ENCODE data around the gene MYO3B. TPM values are rescaled to one million over a fixed set of nuclear protein-coding genes. Genes with fewer than 3 reads are reported as not detected.

The MYO3B gene
- total and polyA plus RNA-seq, 2 donors: 0.64 to 0.71 TPM

DNA sequence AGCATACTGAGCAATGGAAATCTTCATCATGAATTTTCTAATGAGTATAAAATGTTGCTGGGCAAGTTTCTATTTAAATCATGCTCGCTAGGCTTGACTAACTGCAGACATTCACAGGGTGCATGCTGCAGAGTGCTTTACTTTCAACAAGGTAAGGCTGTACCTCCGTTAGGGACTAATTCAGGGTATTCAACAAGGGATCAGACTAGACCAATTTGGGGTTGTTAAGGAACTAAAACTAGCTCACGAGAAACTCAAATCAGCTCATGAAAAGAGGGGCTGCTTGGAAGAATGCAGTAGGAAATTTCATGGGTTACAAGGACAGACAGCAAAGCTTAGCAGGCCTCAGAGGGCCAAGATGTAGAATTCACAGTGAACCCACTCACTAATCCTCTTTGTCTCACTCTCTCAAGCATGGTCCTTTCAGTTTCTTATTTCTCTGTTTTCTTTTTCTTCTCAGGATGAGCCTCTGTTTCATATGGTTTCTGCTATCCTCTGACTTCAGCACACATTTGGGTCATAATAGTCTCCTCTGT, 2.2 kb downstream of the MYO3B start:
- WGBS: 93% methylated on average over 3 of the region's 3 CpGs
- Histone ChIP-seq H3K27ac (ENCODE audit: low read depth in 1 of 2, low read length in 1 of 2) (no peak overlapping the region), H3K4me1 (ENCODE audit: control insufficient read depth in 2 of 2, insufficient read depth in 2 of 2, low read length in 2 of 2) (no peaks in the 10 kb centered on the region), H3K9me3 (ENCODE audit: control insufficient read depth in 2 of 2, insufficient read depth in 1 of 2, low read length in 1 of 2) (no peaks in the 10 kb centered on the region), H3K36me3 (ENCODE audit: control insufficient read depth in 2 of 2, insufficient read depth in 2 of 2, low read length in 1 of 2) (no peaks in the 10 kb centered on the region), H3K4me3 (ENCODE audit: low read length in 2 of 2) (no peak overlapping the region), H3K27me3 (ENCODE audit: control insufficient read depth in 2 of 2, insufficient read depth in 1 of 2, low read length in 1 of 2) (no peaks in the 10 kb centered on the region)
- DNase-seq (ENCODE audit: low read depth in 6 of 9, low spot score in 9 of 9): no peak

DNA sequence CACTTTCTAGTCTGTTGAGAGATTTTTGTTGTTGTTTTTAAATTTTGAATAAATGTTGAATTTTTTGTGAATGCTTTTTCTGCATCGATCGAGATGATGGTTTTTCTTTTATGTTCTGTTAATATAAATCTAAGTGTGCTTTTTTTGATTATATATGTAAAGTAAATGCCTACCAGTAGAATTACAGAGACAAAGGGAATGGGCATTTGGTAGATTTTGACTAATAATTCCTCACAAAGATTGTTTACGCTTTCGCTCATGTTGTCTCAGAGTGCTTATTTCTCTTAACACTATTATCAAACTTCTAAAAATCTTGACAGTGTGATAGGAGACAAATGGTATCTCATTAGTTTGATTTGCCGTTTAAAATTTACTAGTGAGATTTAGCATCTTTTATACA, 3.7 kb downstream of the MYO3B start:
- Histone ChIP-seq H3K27ac (ENCODE audit: low read depth in 1 of 2, low read length in 1 of 2) (no peak overlapping the region), H3K4me3 (ENCODE audit: low read length in 2 of 2) (no peak overlapping the region), H3K36me3 (ENCODE audit: control insufficient read depth in 2 of 2, insufficient read depth in 2 of 2, low read length in 1 of 2) (no peaks in the 10 kb centered on the region), H3K4me1 (ENCODE audit: control insufficient read depth in 2 of 2, insufficient read depth in 2 of 2, low read length in 2 of 2) (no peaks in the 10 kb centered on the region), H3K27me3 (ENCODE audit: control insufficient read depth in 2 of 2, insufficient read depth in 1 of 2, low read length in 1 of 2) (no peaks in the 10 kb centered on the region), H3K9me3 (ENCODE audit: control insufficient read depth in 2 of 2, insufficient read depth in 1 of 2, low read length in 1 of 2) (no peaks in the 10 kb centered on the region)
- over 99% methylated on average over 5 of the region's 5 CpGs for WGBS
- DNase-seq (ENCODE audit: low read depth in 6 of 9, low spot score in 9 of 9): no peak

DNA sequence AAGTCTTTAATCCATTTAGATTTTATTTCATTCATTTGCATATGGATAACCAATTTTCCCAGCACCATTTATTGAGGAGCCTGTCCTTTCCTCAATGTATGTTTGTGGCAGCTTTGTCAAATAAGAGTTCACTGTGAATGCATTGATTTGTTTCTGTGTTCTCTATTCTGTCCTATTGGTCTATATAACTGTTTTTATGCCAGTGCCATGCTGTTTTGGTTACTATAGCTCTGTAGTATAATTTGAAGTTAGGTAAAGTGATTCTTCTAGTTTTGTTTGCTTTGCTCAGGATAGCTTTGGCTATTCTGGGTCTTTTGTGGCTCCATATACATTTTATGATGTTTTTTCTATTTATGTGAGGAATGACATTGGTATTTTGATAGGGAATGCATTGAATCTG, 7.4 kb downstream of the MYO3B start:
- no peak overlapping the region for H3K4me3 ChIP-seq (ENCODE audit: low read length in 2 of 2)
- H3K4me1 ChIP-seq (ENCODE audit: control insufficient read depth in 2 of 2, insufficient read depth in 2 of 2, low read length in 2 of 2): no peaks in the 10 kb centered on the region
- DNase-seq (ENCODE audit: low read depth in 6 of 9, low spot score in 9 of 9): no peak
- H3K36me3 ChIP-seq (ENCODE audit: control insufficient read depth in 2 of 2, insufficient read depth in 2 of 2, low read length in 1 of 2): no peaks in the 10 kb centered on the region
- H3K27ac ChIP-seq (ENCODE audit: low read depth in 1 of 2, low read length in 1 of 2): no peak overlapping the region
- no peaks in the 10 kb centered on the region for H3K27me3 ChIP-seq (ENCODE audit: control insufficient read depth in 2 of 2, insufficient read depth in 1 of 2, low read length in 1 of 2)
- no peaks in the 10 kb centered on the region for H3K9me3 ChIP-seq (ENCODE audit: control insufficient read depth in 2 of 2, insufficient read depth in 1 of 2, low read length in 1 of 2)

DNA sequence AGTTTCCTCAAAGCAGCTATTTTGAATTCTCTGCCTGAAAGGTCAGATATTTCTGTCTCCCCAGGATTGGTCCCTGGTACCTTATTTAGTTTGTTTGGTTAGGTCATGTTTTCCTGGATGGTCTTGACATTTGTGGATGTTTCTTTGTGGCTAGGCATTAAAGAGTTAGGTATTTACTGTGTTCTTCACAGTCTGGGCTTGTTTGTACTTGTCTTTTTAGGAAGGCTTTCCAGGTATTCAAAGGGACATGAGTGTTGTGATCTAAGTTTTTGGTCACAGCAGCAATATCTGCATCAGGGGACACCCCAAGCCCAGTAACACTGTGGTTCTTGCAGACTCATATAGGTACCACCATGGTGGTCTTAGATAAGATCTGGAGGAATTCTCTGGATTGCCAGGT, 11.8 kb downstream of the MYO3B start:
- H3K27ac ChIP-seq (ENCODE audit: low read depth in 1 of 2, low read length in 1 of 2): no peak overlapping the region
- no peaks in the 10 kb centered on the region for H3K27me3 ChIP-seq (ENCODE audit: control insufficient read depth in 2 of 2, insufficient read depth in 1 of 2, low read length in 1 of 2)
- no peak overlapping the region for H3K4me3 ChIP-seq (ENCODE audit: low read length in 2 of 2)
- H3K36me3 ChIP-seq (ENCODE audit: control insufficient read depth in 2 of 2, insufficient read depth in 2 of 2, low read length in 1 of 2): no peaks in the 10 kb centered on the region
- no peaks in the 10 kb centered on the region for H3K9me3 ChIP-seq (ENCODE audit: control insufficient read depth in 2 of 2, insufficient read depth in 1 of 2, low read length in 1 of 2)
- H3K4me1 ChIP-seq (ENCODE audit: control insufficient read depth in 2 of 2, insufficient read depth in 2 of 2, low read length in 2 of 2): no peaks in the 10 kb centered on the region
- DNase-seq (ENCODE audit: low read depth in 6 of 9, low spot score in 9 of 9): no peak

- Histone ChIP-seq H3K4me1 (ENCODE audit: control insufficient read depth in 2 of 2, insufficient read depth in 2 of 2, low read length in 2 of 2) (no peaks in the 10 kb centered on the region), H3K27ac (ENCODE audit: low read depth in 1 of 2, low read length in 1 of 2) (no peak overlapping the region), H3K27me3 (ENCODE audit: control insufficient read depth in 2 of 2, insufficient read depth in 1 of 2, low read length in 1 of 2) (no peaks in the 10 kb centered on the region), H3K9me3 (ENCODE audit: control insufficient read depth in 2 of 2, insufficient read depth in 1 of 2, low read length in 1 of 2) (no peaks in the 10 kb centered on the region), H3K4me3 (ENCODE audit: low read length in 2 of 2) (no peak overlapping the region), H3K36me3 (ENCODE audit: control insufficient read depth in 2 of 2, insufficient read depth in 2 of 2, low read length in 1 of 2) (no peaks in the 10 kb centered on the region)
- no peak for DNase-seq (ENCODE audit: low read depth in 6 of 9, low spot score in 9 of 9)
Measured at GRCh38 chr2:170190172-170190571, 12.2 kb downstream of the MYO3B start.

DNA sequence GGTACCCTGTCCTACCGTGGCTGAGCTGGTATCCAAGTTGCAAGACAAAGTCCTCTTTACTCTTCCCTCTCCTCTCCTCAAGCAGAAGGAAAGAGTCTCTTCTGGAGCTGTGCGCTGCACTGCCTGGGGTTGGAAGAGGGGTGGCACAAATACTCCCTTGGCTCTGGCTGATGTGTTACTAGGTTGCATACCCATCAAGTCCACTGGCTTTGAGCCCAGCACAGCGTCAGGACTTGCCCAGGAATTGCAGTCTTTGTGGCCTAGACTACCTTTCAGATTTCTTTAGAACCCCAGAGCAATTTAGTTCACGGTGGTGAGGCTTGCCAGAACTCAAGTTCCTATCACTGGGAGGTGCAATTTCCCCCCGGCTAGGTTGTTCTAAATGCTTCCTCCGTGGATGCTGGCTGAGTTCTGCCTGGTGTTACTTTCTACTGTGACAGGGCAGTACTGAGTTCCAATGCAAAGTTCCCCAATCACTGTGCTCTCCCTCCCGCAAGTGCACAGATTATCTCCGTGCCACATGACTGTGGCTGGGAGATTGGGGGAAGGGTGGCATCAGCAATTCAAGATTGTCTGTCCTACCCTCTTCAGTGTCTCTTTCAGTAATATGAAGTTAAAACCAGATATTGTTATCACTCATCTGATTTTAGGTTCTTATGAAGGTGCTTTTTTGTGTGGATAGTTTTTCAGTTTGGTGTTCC, 13.4 kb downstream of the MYO3B start:
- Histone ChIP-seq H3K4me3 (ENCODE audit: low read length in 2 of 2) (no peak overlapping the region), H3K27me3 (ENCODE audit: control insufficient read depth in 2 of 2, insufficient read depth in 1 of 2, low read length in 1 of 2) (no peaks in the 10 kb centered on the region), H3K4me1 (ENCODE audit: control insufficient read depth in 2 of 2, insufficient read depth in 2 of 2, low read length in 2 of 2) (no peaks in the 10 kb centered on the region), H3K36me3 (ENCODE audit: control insufficient read depth in 2 of 2, insufficient read depth in 2 of 2, low read length in 1 of 2) (no peaks in the 10 kb centered on the region), H3K9me3 (ENCODE audit: control insufficient read depth in 2 of 2, insufficient read depth in 1 of 2, low read length in 1 of 2) (no peaks in the 10 kb centered on the region), H3K27ac (ENCODE audit: low read depth in 1 of 2, low read length in 1 of 2) (no peak overlapping the region)
- DNase-seq (ENCODE audit: low read depth in 6 of 9, low spot score in 9 of 9): no peak
- WGBS: 95% methylated on average over 8 of the region's 8 CpGs

GRCh38 chr2:170196963-170197362, 19.0 kb downstream of the MYO3B start:
- no peaks in the 10 kb centered on the region for H3K9me3 ChIP-seq (ENCODE audit: control insufficient read depth in 2 of 2, insufficient read depth in 1 of 2, low read length in 1 of 2)
- no peaks in the 10 kb centered on the region for H3K36me3 ChIP-seq (ENCODE audit: control insufficient read depth in 2 of 2, insufficient read depth in 2 of 2, low read length in 1 of 2)
- WGBS: 95% methylated on average over 3 of the region's 3 CpGs
- H3K27ac ChIP-seq (ENCODE audit: low read depth in 1 of 2, low read length in 1 of 2): no peak overlapping the region
- no peaks in the 10 kb centered on the region for H3K27me3 ChIP-seq (ENCODE audit: control insufficient read depth in 2 of 2, insufficient read depth in 1 of 2, low read length in 1 of 2)
- no peak overlapping the region for H3K4me3 ChIP-seq (ENCODE audit: low read length in 2 of 2)
- DNase-seq (ENCODE audit: low read depth in 6 of 9, low spot score in 9 of 9): no peak
- H3K4me1 ChIP-seq (ENCODE audit: control insufficient read depth in 2 of 2, insufficient read depth in 2 of 2, low read length in 2 of 2): no peaks in the 10 kb centered on the region

DNA sequence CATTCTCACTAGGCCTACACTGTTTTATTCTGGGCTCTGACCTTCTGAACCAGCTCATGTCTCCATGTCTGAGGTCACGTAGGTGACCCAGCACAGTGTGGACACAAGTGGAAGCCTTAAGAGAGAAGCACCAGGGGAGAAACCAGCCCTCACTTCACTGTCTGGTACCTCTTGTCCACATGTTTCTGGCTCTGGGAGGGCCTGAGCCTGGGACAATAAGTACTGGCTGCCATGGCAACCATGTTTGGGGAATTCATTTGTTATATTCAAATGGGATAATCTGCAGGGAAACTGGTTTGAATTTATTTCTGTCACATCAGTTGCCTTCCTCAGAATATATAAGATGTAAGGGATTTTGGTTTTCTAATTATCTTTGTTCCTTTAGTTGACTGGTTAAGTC, 23.3 kb downstream of the MYO3B start:
- Histone ChIP-seq H3K27ac (ENCODE audit: low read depth in 1 of 2, low read length in 1 of 2) (no peak overlapping the region), H3K4me1 (ENCODE audit: control insufficient read depth in 2 of 2, insufficient read depth in 2 of 2, low read length in 2 of 2) (no peaks in the 10 kb centered on the region), H3K9me3 (ENCODE audit: control insufficient read depth in 2 of 2, insufficient read depth in 1 of 2, low read length in 1 of 2) (no peaks in the 10 kb centered on the region), H3K36me3 (ENCODE audit: control insufficient read depth in 2 of 2, insufficient read depth in 2 of 2, low read length in 1 of 2) (no peaks in the 10 kb centered on the region), H3K4me3 (ENCODE audit: low read length in 2 of 2) (no peak overlapping the region), H3K27me3 (ENCODE audit: control insufficient read depth in 2 of 2, insufficient read depth in 1 of 2, low read length in 1 of 2) (no peaks in the 10 kb centered on the region)
- 96% methylated on average over 1 of the region's 1 CpG for WGBS
- no peak for DNase-seq (ENCODE audit: low read depth in 6 of 9, low spot score in 9 of 9)

- Histone ChIP-seq H3K36me3 (ENCODE audit: control insufficient read depth in 2 of 2, insufficient read depth in 2 of 2, low read length in 1 of 2) (no peaks in the 10 kb centered on the region), H3K9me3 (ENCODE audit: control insufficient read depth in 2 of 2, insufficient read depth in 1 of 2, low read length in 1 of 2) (no peaks in the 10 kb centered on the region), H3K4me3 (ENCODE audit: low read length in 2 of 2) (no peak overlapping the region), H3K27ac (ENCODE audit: low read depth in 1 of 2, low read length in 1 of 2) (no peak overlapping the region), H3K4me1 (ENCODE audit: control insufficient read depth in 2 of 2, insufficient read depth in 2 of 2, low read length in 2 of 2) (no peaks in the 10 kb centered on the region), H3K27me3 (ENCODE audit: control insufficient read depth in 2 of 2, insufficient read depth in 1 of 2, low read length in 1 of 2) (no peaks in the 10 kb centered on the region)
- DNase-seq (ENCODE audit: low read depth in 6 of 9, low spot score in 9 of 9): no peak
- WGBS: 86% methylated on average over 3 of the region's 3 CpGs
Measured at GRCh38 chr2:170201734-170202393, 23.9 kb downstream of the MYO3B start.
